ENCODE results near the gene LRRC28. TPM values are rescaled to one million over a fixed set of nuclear protein-coding genes. Genes with fewer than 3 reads are reported as not detected.

LRRC28 gene
- total RNA-seq, 1 donor from 2014 or later, result 28.8 TPM

- Mint-ChIP-seq H3K9me3 (peaks cover 16% of the 10 kb centered on the region), H3K4me3 (no peak overlapping the region), H3K36me3 (ENCODE audit: low read depth) (peaks cover 21% of the 10 kb centered on the region), H3K27ac (ENCODE audit: unreplicated experiment) (no peak overlapping the region), H3K27me3 (ENCODE audit: low read depth) (no peaks in the 10 kb centered on the region), H3K4me1 (peaks cover 3% of the 10 kb centered on the region)
- no peak for TF ChIP-seq CTCF (conservative IDR thresholded peaks at IDR 0.05)
- DNase-seq (ENCODE audit: low read depth, low spot score), result no peak
Measured at GRCh38 chr15:99312794-99313193, 61.5 kb downstream of the LRRC28 start.

- Mint-ChIP-seq H3K4me1 (peaks cover 4% of the 10 kb centered on the region), H3K27ac (ENCODE audit: unreplicated experiment) (no peak overlapping the region), H3K9me3 (peaks cover 13% of the 10 kb centered on the region), H3K36me3 (ENCODE audit: low read depth) (peaks cover 18% of the 10 kb centered on the region), H3K4me3 (no peak overlapping the region), H3K27me3 (ENCODE audit: low read depth) (no peaks in the 10 kb centered on the region)
- TF ChIP-seq CTCF (conservative IDR thresholded peaks at IDR 0.05), result no peak
- no peak for DNase-seq (ENCODE audit: low read depth, low spot score)
Measured at GRCh38 chr15:99315636-99316035, 64.4 kb downstream of the LRRC28 start.

GRCh38 chr15:99320374-99321215 is 69.3 kb downstream of the LRRC28 start:
- no peak for DNase-seq (ENCODE audit: low read depth, low spot score)
- peaks cover 7% of the 10 kb centered on the region for H3K36me3 Mint-ChIP-seq (ENCODE audit: low read depth)
- H3K27ac Mint-ChIP-seq (ENCODE audit: unreplicated experiment), result no peak overlapping the region
- peaks cover 6% of the 10 kb centered on the region for H3K9me3 Mint-ChIP-seq
- TF ChIP-seq CTCF (conservative IDR thresholded peaks at IDR 0.05), result no peak
- no peak overlapping the region for H3K4me3 Mint-ChIP-seq
- peaks cover 9% of the 10 kb centered on the region for H3K4me1 Mint-ChIP-seq
- H3K27me3 Mint-ChIP-seq (ENCODE audit: low read depth), result no peaks in the 10 kb centered on the region

- H3K36me3 Mint-ChIP-seq (ENCODE audit: low read depth), result peaks cover 8% of the 10 kb centered on the region
- H3K27ac Mint-ChIP-seq (ENCODE audit: unreplicated experiment), result no peak overlapping the region
- H3K4me1 Mint-ChIP-seq, result peaks cover 14% of the 10 kb centered on the region
- no peak overlapping the region for H3K4me3 Mint-ChIP-seq
- H3K9me3 Mint-ChIP-seq, result peaks cover 7% of the 10 kb centered on the region
- no peak for TF ChIP-seq CTCF (conservative IDR thresholded peaks at IDR 0.05)
- no peak for DNase-seq (ENCODE audit: low read depth, low spot score)
- no peaks in the 10 kb centered on the region for H3K27me3 Mint-ChIP-seq (ENCODE audit: low read depth)
Measured at GRCh38 chr15:99321468-99321867, 70.2 kb downstream of the LRRC28 start.

- H3K36me3 Mint-ChIP-seq (ENCODE audit: low read depth), result peaks cover 8% of the 10 kb centered on the region
- H3K4me3 Mint-ChIP-seq, result no peak overlapping the region
- H3K27me3 Mint-ChIP-seq (ENCODE audit: low read depth), result no peaks in the 10 kb centered on the region
- H3K4me1 Mint-ChIP-seq, result peaks cover 13% of the 10 kb centered on the region
- TF ChIP-seq CTCF (conservative IDR thresholded peaks at IDR 0.05), result no peak
- H3K9me3 Mint-ChIP-seq, result peaks cover 7% of the 10 kb centered on the region
- no peak for DNase-seq (ENCODE audit: low read depth, low spot score)
- no peak overlapping the region for H3K27ac Mint-ChIP-seq (ENCODE audit: unreplicated experiment)
Measured at GRCh38 chr15:99322643-99323405, 71.5 kb downstream of the LRRC28 start.
